RWPE2 (cell line): ENCODE measurements around the gene EPN2.

Source experiments
- ATAC-seq: fragments of 200-7000 bp; cut with Tn5 transposase; 3 replicates; pipeline ENCODE4 v1.9.1; 2021; ENCODE audit warnings: low read depth
- DNase-seq: peaks from one replicate; pipeline ENCODE4 v3.0.0-alpha.2; 2020; ENCODE audit warnings: low spot score
- H3K27ac ChIP-seq: fragments of 450-650 bp; 2 replicates; pipeline ENCODE4 v1.5.1; 2017; ENCODE audit warnings: mild to moderate bottlenecking; ENCODE audit not compliant: poor library complexity, severe bottlenecking
- H3K27me3 ChIP-seq: fragments of 250-450 bp; sonication (Bioruptor Pico); 2 replicates; pipeline ENCODE4 v1.5.1; 2021; ENCODE audit warnings: mild to moderate bottlenecking, moderate library complexity; ENCODE audit not compliant: insufficient read depth, poor library complexity, severe bottlenecking
- H3K36me3 ChIP-seq: fragments of 250-450 bp; sonication (Bioruptor Pico); 2 replicates; pipeline ENCODE4 v1.5.1; 2020; ENCODE audit warnings: low read depth, mild to moderate bottlenecking, moderate library complexity
- H3K4me1 ChIP-seq: fragments of 250-450 bp; sonication (Bioruptor Pico); 2 replicates; pipeline ENCODE4 v1.5.1; 2021; ENCODE audit warnings: mild to moderate bottlenecking, moderate library complexity; ENCODE audit not compliant: insufficient read depth, poor library complexity, severe bottlenecking
- H3K4me3 ChIP-seq: fragments of 250-450 bp; sonication (Bioruptor Pico); 2 replicates; pipeline ENCODE4 v1.5.1; 2021; ENCODE audit warnings: mild to moderate bottlenecking, moderate library complexity; ENCODE audit not compliant: severe bottlenecking
- H3K9me3 ChIP-seq: fragments of 250-450 bp; sonication (Bioruptor Pico); 2 replicates; pipeline ENCODE4 v1.5.1; 2021; ENCODE audit warnings: mild to moderate bottlenecking, moderate library complexity; ENCODE audit not compliant: severe bottlenecking
- TF ChIP-seq, protein P1 (sequence below): fragments of 450-650 bp; IDR thresholded peaks from one replicate; pipeline ENCODE4 v1.5.1; 2017; ENCODE audit warnings: mild to moderate bottlenecking, moderate library complexity; ENCODE audit not compliant: poor library complexity, severe bottlenecking

Gene EPN2

DNA sequence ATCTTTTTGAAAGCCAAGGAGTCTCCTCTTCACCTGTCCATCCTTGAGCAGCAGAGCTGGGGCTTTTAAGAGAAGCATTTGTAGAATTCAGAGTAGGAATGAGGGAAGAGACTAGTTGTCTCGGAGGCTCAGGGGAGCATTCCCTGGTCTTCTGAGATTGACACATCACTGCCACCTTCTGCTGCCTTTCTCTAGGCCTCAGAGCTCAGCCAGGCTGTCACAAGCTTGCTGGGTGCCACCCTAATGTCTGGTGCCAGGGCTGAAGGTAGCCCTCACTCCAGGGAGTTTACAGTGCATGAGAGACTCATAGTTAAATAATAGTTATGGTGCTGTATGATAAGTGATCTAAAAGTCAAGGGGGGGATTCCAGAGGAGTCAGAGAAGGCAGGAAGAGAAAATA lies 85.7 kb downstream of the EPN2 start:
- no peak overlapping the region for H3K27ac ChIP-seq
- DNase-seq (no peak), ATAC-seq (no peak)
- no peaks in the 10 kb centered on the region for H3K27me3 ChIP-seq
- TF ChIP-seq, protein P1, sequence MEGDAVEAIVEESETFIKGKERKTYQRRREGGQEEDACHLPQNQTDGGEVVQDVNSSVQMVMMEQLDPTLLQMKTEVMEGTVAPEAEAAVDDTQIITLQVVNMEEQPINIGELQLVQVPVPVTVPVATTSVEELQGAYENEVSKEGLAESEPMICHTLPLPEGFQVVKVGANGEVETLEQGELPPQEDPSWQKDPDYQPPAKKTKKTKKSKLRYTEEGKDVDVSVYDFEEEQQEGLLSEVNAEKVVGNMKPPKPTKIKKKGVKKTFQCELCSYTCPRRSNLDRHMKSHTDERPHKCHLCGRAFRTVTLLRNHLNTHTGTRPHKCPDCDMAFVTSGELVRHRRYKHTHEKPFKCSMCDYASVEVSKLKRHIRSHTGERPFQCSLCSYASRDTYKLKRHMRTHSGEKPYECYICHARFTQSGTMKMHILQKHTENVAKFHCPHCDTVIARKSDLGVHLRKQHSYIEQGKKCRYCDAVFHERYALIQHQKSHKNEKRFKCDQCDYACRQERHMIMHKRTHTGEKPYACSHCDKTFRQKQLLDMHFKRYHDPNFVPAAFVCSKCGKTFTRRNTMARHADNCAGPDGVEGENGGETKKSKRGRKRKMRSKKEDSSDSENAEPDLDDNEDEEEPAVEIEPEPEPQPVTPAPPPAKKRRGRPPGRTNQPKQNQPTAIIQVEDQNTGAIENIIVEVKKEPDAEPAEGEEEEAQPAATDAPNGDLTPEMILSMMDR = no peak
- peaks cover 5% of the 10 kb centered on the region for H3K9me3 ChIP-seq
- no peak overlapping the region for H3K4me3 ChIP-seq
- H3K4me1 ChIP-seq = peaks cover 15% of the 10 kb centered on the region
- peaks cover 16% of the 10 kb centered on the region for H3K36me3 ChIP-seq

DNA sequence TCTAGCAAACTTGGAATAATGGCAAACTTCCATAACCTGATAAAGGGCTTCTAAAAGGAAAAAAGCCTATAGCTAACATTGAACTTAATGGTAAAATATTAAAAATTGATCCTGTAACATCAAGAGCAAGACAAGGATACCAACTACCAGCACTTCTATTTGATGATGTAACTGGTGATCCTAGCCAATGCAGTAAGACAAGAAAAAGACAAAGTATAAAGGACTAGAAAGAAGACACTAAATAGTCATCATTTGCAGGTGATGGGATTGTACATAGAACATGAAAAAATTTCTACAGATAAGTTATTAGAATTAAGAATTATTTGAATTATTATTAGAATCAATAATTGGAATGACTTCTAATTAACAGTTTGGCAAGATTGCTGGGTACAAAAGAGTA lies 88.4 kb downstream of the EPN2 start:
- no peak overlapping the region for H3K4me3 ChIP-seq
- H3K27me3 ChIP-seq = no peaks in the 10 kb centered on the region
- H3K9me3 ChIP-seq = peaks cover 5% of the 10 kb centered on the region
- TF ChIP-seq, protein P1 = no peak
- DNase-seq (no peak), ATAC-seq (no peak)
- peak overlapping the region; percentile 64 for H3K27ac ChIP-seq
- H3K4me1 ChIP-seq = peaks cover 17% of the 10 kb centered on the region
- peaks cover 27% of the 10 kb centered on the region for H3K36me3 ChIP-seq

DNA sequence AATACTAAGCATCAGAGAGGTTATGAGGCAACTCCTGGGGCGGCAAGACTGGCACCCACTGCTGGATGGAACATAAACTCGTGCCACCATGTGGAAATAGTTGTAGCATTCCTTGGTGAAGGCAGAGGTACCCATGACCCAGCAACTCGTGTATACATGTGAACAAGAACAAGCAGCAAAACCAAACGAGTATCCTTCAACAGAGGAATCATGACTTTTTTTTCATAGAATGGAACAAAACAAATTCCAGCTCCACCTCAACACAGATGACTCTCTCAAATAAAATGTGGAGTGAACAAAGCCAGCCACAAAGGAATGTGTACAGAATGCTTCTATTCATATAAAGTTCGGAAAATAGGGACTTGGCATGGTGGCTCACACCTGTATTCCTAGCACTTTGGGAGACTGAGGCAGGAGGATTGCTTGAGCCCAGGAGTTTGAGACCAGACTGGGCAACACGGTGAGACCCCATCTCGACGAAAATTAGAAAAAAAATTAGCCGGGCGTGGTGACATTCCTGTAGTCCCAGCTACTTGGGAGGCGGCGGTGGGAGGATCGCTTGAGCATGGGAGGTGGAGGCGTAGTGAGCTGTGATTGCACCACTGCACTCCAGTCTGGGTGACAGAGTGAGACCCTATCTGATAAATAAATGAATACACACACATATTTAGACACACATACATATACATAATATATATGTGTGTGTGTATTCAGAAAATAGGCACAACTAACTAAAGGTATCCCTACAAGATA lies 90.0 kb downstream of the EPN2 start:
- TF ChIP-seq, protein P1 = peak; percentile 8
- DNase-seq = no peak
- Histone ChIP-seq H3K36me3 (peaks cover 42% of the 10 kb centered on the region), H3K9me3 (peaks cover 5% of the 10 kb centered on the region), H3K4me1 (peaks cover 22% of the 10 kb centered on the region), H3K4me3 (no peak overlapping the region), H3K27me3 (no peaks in the 10 kb centered on the region), H3K27ac (peak overlapping the region; percentile 64)
- peak; percentile 81 for ATAC-seq

DNA sequence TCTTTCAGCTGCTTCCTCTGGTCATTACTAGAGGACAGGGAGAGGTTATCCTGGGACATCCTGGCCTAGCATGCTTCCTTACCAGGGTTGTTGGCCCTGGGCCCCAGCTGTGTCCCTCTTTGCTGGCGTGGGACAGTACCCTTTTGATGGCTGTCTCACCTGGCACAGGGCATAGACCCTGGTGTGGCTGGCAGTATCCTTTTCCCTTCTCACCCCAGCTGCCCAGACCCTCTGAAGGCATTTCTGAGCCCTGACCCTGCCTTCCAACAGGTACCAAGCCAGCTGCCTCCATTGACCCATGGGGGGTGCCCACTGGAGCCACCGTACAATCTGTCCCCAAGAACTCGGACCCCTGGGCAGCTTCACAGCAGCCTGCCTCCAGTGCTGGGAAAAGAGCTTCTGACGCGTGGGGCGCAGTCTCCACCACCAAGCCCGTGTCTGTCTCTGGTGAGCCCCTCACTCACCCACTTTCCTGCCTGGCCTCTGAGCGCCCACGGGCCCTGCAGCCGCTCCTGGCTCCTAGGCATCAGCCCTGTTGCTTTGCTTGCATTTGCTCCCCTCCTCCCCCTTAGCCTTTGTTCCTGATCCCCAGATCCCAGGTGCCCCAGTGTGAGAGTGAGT lies 91.4 kb downstream of the EPN2 start:
- Histone ChIP-seq H3K27me3 (no peaks in the 10 kb centered on the region), H3K4me1 (peaks cover 22% of the 10 kb centered on the region), H3K27ac (peak overlapping the region; percentile 64), H3K4me3 (no peak overlapping the region), H3K9me3 (peaks cover 5% of the 10 kb centered on the region), H3K36me3 (peaks cover 46% of the 10 kb centered on the region)
- DNase-seq (no peak), ATAC-seq (no peak)
- TF ChIP-seq, protein P1 = no peak

DNA sequence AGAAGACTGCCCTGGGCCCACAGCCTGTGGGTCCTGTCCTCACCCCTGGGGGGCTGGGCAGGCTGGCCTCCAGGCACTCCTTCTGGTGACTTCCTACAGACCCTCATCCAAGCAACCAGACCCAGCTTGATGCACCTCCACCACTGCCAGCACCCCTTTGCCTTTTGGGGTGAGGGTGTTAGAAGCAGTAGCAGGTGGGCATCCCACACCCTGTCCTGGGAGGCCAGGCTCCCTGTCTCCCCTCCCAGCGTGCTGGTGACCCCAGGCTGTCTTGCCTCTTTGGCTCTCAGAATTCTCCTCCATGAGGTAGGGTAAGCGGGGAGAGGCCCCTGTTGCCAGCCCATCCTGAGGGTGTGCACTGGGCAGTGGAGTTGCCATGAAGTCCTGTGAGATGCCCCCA lies 92.0 kb downstream of the EPN2 start:
- H3K4me1 ChIP-seq = peaks cover 22% of the 10 kb centered on the region
- TF ChIP-seq, protein P1 = no peak
- no peak for ATAC-seq
- H3K9me3 ChIP-seq = peaks cover 5% of the 10 kb centered on the region
- no peaks in the 10 kb centered on the region for H3K27me3 ChIP-seq
- H3K27ac ChIP-seq = no peak overlapping the region
- peaks cover 40% of the 10 kb centered on the region for H3K36me3 ChIP-seq
- DNase-seq = no peak
- no peak overlapping the region for H3K4me3 ChIP-seq
